Fibroblast of the conjunctiva (primary cell): ENCODE results near the gene NLGN3.

Experiments
- DNase-seq: peaks from one replicate; pipeline ENCODE4 v3.0.0-alpha.2; 2010; ENCODE audit warnings: low read depth

The NLGN3 gene

GRCh38 chrX:71118032-71118984 lies 26.3 kb upstream of the NLGN3 start, which contains the start of gene MED12:
Gene MED12 (plus strand): TSS chrX:71118596. CDS start chrX:71118755, 159 bp downstream.
- DNase-seq, result peak; percentile 56

- DNase-seq, result no peak
These were observed 25.6 kb upstream of the NLGN3 start for GRCh38 chrX:71118985-71119535.

GRCh38 chrX:71128166-71128833 lies 16.3 kb upstream of the NLGN3 start:
- no peak for DNase-seq

- DNase-seq, result peak; percentile 34
These were observed 15.5 kb upstream of the NLGN3 start for GRCh38 chrX:71128915-71129765.

DNA sequence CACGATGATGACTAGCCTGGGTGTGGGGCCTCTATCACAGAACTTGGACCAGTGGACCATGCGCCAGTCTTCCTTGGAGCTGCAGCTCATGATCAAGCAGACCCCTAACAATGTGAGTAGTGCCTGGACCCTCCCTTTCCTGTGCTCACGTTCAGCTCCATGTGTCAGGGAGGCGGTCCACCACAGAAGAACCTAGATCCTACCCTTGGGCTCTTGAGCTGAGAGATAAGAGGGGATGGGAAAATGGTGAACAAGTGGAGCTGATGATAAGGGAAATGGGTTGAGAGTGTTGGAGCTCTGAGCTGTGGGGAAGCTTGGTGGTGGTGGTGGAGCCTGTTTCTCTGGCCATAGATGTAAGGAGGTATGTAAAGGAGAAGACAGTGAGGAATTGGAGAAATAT lies 13.1 kb upstream of the NLGN3 start:
- DNase-seq, result no peak

- DNase-seq, result no peak
These were observed 4.2 kb upstream of the NLGN3 start for GRCh38 chrX:71140440-71140839.

DNA sequence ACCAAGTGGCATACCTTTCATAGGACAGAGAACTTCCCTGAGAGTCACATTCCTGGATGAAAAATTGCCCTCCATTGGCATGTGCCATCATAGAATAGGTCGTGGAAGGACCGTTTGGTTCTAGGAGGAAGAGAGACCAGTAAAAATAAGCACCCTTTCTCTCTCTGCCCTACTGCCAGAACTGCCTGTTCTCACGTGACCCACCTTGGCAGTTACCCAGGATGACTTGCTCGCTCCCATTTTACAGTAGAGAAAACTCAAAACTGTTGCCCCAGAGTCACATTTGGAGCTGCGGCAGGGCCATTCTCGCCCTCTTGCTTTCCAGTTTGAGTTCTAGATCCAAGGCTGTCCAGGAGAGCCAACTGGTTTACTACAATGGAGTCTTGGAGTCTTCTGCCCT lies 1.1 kb upstream of the NLGN3 start:
- peak; percentile 17 for DNase-seq

DNA sequence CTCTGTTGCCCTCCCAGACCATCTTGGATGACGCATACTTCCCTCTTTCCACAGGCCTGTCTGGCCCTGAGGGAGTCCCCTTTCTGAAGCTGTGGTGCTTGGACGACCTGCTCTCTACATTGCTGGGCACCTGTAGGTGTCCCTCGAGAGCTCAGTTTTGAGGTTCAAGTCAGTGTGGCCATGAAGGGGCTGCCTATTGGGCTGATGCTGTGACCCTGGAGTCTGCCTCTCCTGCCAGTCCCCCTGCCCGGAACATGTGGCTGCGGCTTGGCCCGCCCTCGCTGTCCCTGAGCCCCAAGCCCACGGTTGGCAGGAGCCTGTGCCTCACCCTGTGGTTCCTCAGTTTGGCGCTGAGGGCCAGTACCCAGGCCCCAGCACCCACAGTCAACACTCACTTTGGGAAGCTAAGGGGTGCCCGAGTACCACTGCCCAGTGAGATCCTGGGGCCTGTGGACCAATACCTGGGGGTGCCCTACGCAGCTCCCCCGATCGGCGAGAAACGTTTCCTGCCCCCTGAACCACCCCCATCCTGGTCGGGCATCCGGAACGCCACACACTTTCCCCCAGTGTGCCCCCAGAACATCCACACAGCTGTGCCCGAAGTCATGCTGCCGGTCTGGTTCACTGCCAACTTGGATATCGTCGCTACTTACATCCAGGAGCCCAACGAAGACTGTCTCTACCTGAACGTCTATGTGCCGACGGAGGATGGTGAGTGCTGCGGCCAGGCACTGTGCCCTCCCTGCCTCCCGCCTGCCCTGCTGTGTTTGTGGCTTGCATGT lies 3.0 kb downstream of the NLGN3 start:
- no peak for DNase-seq

- DNase-seq, result no peak
These were observed 3.6 kb downstream of the NLGN3 start for GRCh38 chrX:71148278-71148663.

GRCh38 chrX:71151366-71151765 lies 6.7 kb downstream of the NLGN3 start:
- no peak for DNase-seq

DNA sequence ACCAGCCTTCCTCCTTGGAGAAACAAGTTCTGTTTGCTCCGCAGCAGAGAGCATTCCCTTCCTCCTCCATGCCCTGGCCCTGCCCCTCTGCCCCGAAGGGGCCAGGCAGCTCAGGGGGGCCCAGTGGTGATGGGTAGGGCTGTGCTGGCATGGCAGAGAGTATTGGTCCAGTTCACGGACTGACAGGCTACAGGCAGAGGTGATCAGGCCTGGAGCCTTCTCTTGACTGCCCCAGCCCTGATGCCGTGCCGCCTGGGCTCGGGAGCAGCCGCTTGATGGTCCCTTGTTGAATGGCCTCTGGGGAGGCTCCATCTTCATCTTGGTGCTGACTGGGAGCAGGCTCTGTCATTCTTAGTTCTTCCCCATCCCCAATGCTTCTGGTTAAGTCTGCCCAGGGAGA lies 9.6 kb downstream of the NLGN3 start:
- DNase-seq, result no peak

DNA sequence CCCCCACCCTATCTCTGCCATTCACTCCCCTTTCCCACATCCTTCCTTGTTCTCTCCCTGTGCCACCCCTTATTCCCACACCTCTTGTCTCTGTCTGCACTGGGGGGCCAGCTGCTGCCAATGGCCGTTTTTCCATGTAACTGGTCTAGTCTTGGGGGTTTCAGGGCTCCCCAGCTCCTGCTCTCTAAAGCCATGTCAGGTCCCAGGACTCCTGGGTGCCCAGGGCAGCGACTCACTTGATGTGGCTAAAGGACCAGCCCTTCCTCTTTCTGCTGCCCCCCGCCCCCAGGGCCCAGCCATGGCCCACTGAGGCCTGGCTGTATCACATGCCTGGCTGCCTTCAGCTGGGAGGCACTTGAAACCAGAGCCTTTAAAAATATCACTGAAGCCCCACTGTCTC lies 10.0 kb downstream of the NLGN3 start:
- no peak for DNase-seq

DNA sequence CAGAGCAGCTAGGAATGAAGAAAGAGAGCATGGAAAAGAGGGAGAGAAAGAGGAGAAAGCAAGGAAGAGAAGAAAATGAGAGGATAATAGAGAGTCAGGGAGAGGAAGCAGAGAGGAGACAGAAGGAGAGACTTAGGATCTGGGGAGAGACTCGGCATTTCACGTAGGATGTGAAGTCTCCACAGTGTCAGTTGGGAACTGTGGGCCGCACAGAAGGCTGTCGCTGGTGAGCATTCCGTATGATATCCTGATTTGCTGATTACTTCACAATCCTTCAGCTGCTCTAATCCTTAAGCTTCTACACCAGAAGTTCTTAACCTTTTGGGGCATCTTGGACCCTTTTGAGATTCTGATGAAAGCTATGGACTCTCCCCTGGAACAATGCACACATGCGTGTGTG lies 14.0 kb downstream of the NLGN3 start:
- no peak for DNase-seq

DNA sequence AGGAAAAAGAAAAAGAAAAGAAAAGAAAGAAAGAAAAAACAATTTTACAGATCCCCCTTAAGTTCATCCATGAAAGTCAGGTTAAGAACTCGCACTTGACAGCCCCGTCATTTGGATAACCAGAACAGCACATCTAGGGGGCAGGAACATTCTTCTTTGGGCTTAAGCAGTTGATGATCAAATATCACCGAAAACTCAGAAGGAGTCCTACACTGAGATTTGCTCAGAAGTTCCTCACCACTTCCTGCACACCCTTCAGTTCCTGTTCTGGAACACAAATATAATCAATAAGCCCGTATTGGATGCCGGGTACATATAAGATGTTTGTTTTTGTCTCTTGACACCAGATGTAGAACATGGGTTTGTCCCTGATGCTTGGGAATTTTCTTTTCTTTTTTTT lies 14.7 kb downstream of the NLGN3 start:
- DNase-seq, result no peak

GRCh38 chrX:71160475-71160874 lies 15.8 kb downstream of the NLGN3 start:
- no peak for DNase-seq

DNA sequence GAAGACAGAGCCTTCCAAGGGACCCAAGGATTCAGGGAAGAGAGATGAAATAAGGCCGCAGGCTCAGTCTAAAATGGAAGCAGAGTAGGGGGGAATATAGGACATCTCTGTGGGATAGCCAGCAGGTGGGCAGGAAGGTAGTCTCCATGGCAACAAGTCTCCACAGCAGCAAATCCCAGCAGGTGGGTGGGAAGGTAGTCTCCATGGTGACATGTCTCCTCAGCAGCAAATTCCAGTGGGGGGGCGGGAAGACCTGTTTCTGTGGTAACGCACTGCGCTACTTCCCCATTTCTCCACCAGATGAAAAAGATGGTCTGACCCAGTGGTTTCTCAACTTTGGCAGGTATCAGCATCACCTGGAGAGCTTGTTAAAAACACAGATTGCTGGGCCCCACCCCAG lies 18.3 kb downstream of the NLGN3 start:
- DNase-seq, result no peak

GRCh38 chrX:71164071-71164470 lies 19.4 kb downstream of the NLGN3 start:
- no peak for DNase-seq

DNA sequence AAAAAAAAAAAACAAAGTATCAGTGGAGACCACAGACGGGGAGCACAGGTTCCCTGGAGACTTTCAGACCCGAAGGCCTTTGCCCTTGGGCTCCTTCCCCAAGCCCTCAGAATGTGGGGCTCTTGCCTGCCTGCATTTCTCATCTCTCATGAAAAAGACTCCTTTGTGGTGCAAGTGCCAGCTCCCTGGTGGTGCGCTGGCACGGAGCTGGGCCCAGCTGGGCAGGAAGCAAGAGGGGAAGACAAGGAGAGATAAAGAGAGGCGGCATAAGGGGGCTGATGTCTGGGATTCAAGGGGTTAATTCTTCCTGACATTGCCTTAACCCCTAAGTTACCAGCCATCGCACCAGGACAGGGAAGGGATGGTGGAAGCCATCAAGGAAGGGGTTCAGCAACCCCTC lies 21.8 kb downstream of the NLGN3 start:
- DNase-seq, result no peak

DNA sequence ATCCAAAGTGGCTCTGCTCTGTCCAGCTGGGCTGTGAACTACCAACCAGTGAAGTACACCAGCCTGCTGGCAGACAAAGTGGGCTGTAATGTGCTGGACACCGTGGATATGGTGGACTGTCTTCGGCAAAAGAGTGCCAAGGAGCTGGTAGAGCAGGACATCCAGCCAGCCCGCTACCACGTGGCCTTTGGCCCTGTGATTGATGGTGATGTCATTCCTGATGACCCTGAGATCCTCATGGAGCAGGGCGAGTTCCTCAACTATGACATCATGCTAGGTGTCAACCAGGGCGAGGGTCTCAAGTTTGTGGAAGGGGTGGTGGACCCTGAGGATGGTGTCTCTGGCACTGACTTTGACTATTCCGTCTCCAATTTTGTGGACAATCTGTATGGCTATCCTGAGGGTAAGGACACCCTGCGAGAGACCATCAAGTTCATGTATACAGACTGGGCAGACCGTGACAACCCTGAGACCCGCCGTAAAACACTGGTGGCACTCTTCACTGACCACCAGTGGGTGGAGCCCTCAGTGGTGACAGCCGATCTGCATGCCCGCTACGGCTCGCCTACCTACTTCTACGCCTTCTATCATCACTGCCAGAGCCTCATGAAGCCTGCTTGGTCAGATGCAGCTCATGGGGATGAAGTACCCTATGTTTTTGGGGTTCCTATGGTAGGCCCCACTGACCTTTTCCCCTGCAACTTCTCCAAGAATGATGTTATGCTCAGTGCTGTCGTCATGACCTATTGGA lies 22.6 kb downstream of the NLGN3 start:
- no peak for DNase-seq

DNA sequence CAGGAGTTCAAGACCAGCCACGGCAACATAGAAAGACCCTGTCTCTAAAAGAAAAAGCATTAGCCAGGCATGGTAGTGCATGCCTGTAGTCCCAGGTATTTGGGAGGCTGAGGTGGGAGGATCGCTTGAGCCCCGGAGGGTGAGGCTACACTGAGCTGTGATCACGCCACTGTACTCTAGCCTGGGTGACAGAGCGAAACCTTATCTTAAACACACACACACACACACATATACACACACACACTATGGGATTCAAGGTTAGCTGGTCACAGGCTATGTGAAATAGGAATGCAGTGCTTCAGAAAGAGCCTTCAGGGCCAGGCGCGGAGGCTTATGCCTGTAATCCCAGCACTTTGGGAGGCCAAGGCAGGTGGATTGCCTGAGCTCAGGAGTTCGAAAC lies 23.5 kb downstream of the NLGN3 start:
- DNase-seq, result no peak

DNA sequence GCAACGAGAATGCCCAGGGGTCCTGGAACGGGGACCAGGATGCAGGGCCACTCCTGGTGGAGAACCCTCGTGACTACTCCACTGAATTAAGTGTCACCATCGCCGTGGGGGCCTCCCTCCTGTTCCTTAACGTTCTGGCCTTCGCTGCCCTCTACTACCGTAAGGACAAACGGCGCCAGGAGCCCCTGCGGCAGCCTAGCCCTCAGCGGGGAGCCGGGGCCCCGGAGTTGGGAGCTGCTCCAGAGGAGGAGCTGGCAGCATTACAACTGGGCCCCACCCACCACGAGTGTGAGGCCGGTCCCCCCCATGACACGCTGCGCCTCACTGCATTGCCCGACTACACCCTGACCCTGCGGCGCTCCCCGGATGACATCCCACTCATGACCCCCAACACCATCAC lies 24.9 kb downstream of the NLGN3 start:
- DNase-seq, result no peak
